ENCODE measurements around the gene CYBA.

DNA sequence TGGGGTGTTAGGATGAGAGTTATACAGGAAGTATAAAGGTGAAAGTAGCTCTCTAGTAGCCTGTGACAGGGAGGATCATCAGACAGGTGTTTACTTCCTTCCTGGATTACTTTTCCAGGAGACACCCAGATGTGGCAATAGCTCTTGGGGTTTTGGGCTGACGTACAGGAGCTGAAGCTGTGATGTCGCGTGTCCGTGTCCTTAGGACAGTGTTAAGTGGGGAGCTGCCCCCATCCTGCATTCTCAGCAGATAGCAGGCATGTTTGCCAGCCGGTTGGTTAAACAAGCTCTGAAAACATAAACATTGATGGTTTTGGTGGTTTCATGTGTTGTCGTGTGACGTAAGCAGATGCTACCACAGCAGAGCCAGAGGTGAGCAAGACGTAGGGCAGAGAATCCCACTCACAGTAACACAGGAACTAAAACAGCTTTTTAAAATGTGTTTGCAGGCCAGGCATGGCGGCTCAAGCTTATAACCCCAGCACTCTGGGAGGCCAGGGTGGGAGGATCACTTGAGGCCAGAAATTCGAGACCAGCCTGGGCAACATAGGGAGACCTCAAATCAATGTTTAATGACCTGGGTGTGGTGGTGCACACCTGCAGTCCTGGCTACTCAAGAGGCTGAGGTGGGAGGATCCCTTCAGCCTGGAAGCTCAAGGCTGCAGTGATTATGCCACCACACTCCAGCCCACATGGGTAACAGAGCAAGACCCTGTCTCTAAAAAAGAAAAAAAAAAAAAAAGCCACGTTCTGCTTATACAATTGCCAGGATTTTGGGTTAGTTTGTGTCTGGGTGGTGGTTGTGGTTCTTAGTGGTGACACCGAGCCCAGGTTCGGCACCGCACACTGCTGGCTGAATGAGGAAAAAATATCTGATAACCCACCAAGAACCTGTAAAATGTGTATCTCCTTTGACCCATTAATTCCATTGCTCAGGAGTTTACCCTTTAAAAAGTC, 30.7 kb downstream of the CYBA start:
- TF ChIP-seq, protein P1, sequence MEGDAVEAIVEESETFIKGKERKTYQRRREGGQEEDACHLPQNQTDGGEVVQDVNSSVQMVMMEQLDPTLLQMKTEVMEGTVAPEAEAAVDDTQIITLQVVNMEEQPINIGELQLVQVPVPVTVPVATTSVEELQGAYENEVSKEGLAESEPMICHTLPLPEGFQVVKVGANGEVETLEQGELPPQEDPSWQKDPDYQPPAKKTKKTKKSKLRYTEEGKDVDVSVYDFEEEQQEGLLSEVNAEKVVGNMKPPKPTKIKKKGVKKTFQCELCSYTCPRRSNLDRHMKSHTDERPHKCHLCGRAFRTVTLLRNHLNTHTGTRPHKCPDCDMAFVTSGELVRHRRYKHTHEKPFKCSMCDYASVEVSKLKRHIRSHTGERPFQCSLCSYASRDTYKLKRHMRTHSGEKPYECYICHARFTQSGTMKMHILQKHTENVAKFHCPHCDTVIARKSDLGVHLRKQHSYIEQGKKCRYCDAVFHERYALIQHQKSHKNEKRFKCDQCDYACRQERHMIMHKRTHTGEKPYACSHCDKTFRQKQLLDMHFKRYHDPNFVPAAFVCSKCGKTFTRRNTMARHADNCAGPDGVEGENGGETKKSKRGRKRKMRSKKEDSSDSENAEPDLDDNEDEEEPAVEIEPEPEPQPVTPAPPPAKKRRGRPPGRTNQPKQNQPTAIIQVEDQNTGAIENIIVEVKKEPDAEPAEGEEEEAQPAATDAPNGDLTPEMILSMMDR (IDR thresholded peaks at IDR 0.05) = no peak
- no peak for TF ChIP-seq POLR2AphosphoS5 (IDR thresholded peaks at IDR 0.05)

Data from breast epithelium (tissue), 3 donors.